Measurements from ENCODE around the gene KCNQ2. TPM values are rescaled to one million over a fixed set of nuclear protein-coding genes. Genes with fewer than 3 reads are reported as not detected.

KCNQ2 gene
- total and polyA plus RNA-seq, 10 of the 15 experiments (the other 5 are each of a cell fraction or from before 2014, with no cell fraction given): 0.06 to 0.49 (median 0.26) TPM; not detected in 7

GRCh38 chr20:63454731-63455567 lies 17.5 kb downstream of the KCNQ2 start:
- RAD21 ChIA-PET (ENCODE audit: unreplicated experiment): no interaction called here

More at GRCh38 chr20:63454731-63455567, 17.5 kb downstream of the KCNQ2 start:
- Histone ChIP-seq H3K4me3 (no peak overlapping the region), H3K27me3 (replicated peaks in 1 of 2; ENCODE audit: control insufficient read depth in 2 of 2, insufficient read depth in 2 of 2, low read length in 1 of 2) (peaks cover 0 to 1% of the 10 kb centered on the region in 2 experiments; a peak in 2 of 4 replicates), H3K36me3 (ENCODE audit: control insufficient read depth in 2 of 2, insufficient read depth in 2 of 2, low read length in 1 of 2) (no peaks in the 10 kb centered on the region), H3K4me1 (ENCODE audit: control insufficient read depth, insufficient read depth, low read length) (no peaks in the 10 kb centered on the region), H3K79me2 (ENCODE audit: control insufficient read depth, insufficient read depth, low read length) (no peaks in the 10 kb centered on the region), H3K4me2 (ENCODE audit: control insufficient read depth, insufficient read depth) (no peak overlapping the region), H4K20me1 (ENCODE audit: control insufficient read depth, insufficient read depth) (no peaks in the 10 kb centered on the region), H3K9me3 (replicated peaks; ENCODE audit: control insufficient read depth, insufficient read depth, low read length) (no peaks in the 10 kb centered on the region), H2AFZ (ENCODE audit: control insufficient read depth, low read depth, low read length) (no peak overlapping the region), H3K27ac (ENCODE audit: control insufficient read depth, insufficient read depth) (no peak overlapping the region), H3K9ac (ENCODE audit: control insufficient read depth, insufficient read depth, low read length) (no peak overlapping the region)
- BruUV-seq (replicated peaks): no TSS peak
- intact Hi-C loops (cut with micrococcal nuclease; ENCODE audit: unreplicated experiment) (no loop called here), in situ Hi-C loops (cut with MboI) (no loop called here)
- ChIA-PET SMC1A (ENCODE audit: uncharacterized antibody, unreplicated experiment) (no interaction called here), CTCF (no interaction called here), POLR2A (no interaction called here)
- FAIRE-seq: no peak
- WGBS (ENCODE audit: insufficient coverage, insufficient replicate concordance, low lambda C conversion rate, missing lambda C conversion rate): 50% methylated on average over 33 of the region's 35 CpGs
- ATAC-seq: no peak
- TF ChIP-seq HCFC1 (IDR thresholded peaks at IDR 0.05; ENCODE audit: low read length) (no peak), SPI1 (IDR thresholded peaks at IDR 0.05; ENCODE audit: borderline replicate concordance, insufficient read depth, low read depth, low read length) (no peak), TARDBP (IDR thresholded peaks at IDR 0.05; ENCODE audit: borderline replicate concordance) (no peak), BRCA1 (IDR thresholded peaks at IDR 0.05; ENCODE audit: low read depth, low read length) (no peak), SREBF1 (IDR thresholded peaks at IDR 0.05; ENCODE audit: low read length) (no peak), ETV6 (conservative IDR thresholded peaks at IDR 0.05 in 1 of 2, IDR thresholded peaks at IDR 0.05 in 1 of 2; ENCODE audit: borderline replicate concordance in 1 of 2, low read depth in 1 of 2) (no peak), RCOR1 (conservative IDR thresholded peaks at IDR 0.05; ENCODE audit: low read depth, low read length) (no peak), ATF7 (IDR thresholded peaks at IDR 0.05; ENCODE audit: low read depth) (no peak), MXI1 (IDR thresholded peaks at IDR 0.05; ENCODE audit: low read depth, low read length) (no peak), CTCF (IDR thresholded peaks at IDR 0.05 in 2 of 3, conservative IDR thresholded peaks at IDR 0.05 in 1 of 3; ENCODE audit: control insufficient read depth in 2 of 3, extremely low read depth in 1 of 3, insufficient read depth in 1 of 3, low read depth in 3 of 3, low read length in 3 of 3) (no peak), ZBTB11 (CRISPR knock-in tag; IDR thresholded peaks at IDR 0.05) (no peak), MEF2B (IDR thresholded peaks at IDR 0.05; ENCODE audit: partially characterized antibody, poor library complexity, severe bottlenecking) (no peak)
- no peak for DNase-seq (ENCODE audit: low read depth, low spot score)
